GM23248 (cell line): ENCODE measurements around the gene PIWIL4.

Source experiments
- EZH2 ChIP-seq: fragments of 200-600 bp; sonication (generic); IDR thresholded peaks from 2 replicates; pipeline ENCODE4 v1.6.1; 2018; ENCODE audit warnings: antibody characterized with exemption, mild to moderate bottlenecking; ENCODE audit not compliant: insufficient read depth, poor library complexity, severe bottlenecking
- EZH2phosphoT487 ChIP-seq: fragments of 200-600 bp; sonication (generic); IDR thresholded peaks from 2 replicates; pipeline ENCODE4 v1.6.1; 2018; ENCODE audit warnings: antibody characterized with exemption, moderate library complexity, mild to moderate bottlenecking, low read depth; ENCODE audit not compliant: insufficient read depth

GRCh38 chr11:94655291-94655690 lies 88.1 kb downstream of the PIWIL4 start:
- no peak for TF ChIP-seq EZH2
- TF ChIP-seq EZH2phosphoT487 = no peak
